ENCODE measurements around the gene RORC.
"Not testable (repeated sequence)": the region's sequence is repeated elsewhere in the genome, so short reads cannot be mapped to it uniquely, and the experiment has no call there.

The RORC gene

DNA sequence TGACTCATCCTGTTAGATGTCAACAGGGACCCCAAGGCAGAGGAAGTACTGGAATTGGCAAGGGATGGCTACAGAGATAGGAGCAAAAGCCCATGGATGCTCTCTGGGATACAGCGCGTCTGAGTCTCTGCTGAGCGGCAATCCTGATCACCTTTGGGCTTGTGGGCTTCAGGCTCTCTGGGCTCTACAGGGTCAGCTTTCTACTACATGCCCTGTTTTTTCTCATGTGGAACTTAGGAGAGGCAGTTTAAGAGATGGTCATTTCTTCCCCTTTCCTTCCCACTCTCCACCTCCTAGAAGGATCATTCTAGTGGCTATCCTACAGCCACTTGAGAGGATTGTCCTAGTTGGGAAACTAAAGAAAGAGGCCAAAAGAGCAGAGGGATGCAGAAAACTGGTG lies 27.7 kb downstream of the RORC start:
- DNase-seq, result no peak

DNA sequence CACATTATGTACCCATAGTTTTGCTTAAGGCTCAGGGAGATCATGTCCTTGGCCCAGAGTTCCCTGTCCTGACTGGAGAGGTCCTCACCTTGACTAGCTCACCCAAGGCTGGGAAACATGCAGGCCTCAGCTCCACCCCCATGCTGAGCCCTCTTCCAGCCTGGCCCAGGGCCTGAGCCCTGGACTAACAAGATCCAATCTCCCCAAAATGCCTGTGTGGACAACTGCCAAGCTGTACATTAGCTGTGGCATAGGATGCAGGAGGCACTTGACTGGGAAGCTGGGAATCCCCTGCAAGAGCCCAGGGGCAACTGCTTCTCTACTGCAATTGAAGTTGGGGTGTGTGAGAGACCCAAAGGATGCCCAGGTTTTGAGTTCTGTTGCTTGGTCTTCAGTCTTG lies 28.4 kb downstream of the RORC start:
- no peak for DNase-seq

DNA sequence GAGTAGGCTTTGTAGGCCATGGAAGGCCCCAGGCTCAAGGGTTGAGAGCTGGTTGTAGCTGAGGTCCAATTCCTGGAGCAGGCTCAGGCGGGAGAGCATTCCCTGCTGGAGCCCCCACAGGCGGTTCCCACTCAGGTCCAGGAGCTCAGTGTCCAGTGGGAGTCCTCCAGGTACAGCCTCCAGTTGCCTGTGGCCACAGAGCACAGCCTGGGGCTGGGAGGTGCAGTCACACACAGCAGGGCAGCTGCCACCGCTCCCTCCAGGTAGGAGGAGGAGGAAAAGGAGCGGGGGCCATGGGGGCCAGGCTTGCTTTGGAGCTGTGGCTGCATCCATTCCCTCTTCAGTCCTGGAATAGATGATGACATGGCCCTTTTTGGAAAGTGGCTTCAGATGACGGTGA lies 29.2 kb downstream of the RORC start:
- DNase-seq, result no peak

DNA sequence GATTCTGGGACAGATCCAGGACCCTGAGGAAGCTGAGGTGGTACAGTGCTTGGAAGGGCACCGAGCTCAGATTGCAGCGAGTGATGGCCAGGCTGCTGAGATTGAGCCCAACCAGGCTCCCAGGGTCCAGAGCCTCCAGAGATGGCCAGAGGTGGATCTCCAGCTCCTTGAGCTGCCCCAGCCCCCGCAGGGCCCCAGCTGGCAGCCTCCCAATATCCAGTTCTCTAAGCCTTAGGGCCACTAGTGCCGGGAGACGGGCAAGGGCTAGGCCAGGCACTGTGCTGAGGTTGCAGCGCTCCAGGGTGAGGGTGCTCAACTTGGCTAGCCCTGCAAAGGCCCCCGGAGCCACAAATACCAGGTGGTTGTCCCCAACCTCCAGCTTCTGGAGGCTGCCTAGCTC lies 29.8 kb downstream of the RORC start:
- no peak for DNase-seq

DNA sequence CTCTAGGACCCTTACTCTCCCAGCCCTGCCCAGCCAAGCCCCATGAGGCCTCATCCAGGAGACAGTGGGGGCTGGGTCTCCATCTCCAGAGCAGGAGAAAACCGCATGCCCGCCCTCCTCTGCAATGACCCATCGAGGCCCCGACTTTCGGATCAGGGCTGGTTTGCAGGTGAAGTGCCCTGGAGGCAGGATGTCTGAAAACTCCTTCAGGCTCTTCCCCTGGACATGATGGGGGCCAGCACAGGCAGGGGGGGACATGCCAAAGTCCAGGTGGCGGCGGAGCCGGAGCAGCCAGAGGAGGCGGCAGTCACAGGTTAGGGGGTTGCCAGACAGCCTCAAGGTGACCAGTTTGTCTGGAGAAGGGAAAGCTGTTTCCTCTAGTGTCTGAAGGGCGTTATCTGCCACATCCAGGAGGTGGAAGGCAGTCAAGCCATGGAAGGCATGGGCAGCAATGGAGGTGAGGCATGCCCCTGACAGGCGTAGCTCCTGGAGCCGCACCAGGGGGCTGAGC lies 30.2 kb downstream of the RORC start:
- DNase-seq, result no peak

DNA sequence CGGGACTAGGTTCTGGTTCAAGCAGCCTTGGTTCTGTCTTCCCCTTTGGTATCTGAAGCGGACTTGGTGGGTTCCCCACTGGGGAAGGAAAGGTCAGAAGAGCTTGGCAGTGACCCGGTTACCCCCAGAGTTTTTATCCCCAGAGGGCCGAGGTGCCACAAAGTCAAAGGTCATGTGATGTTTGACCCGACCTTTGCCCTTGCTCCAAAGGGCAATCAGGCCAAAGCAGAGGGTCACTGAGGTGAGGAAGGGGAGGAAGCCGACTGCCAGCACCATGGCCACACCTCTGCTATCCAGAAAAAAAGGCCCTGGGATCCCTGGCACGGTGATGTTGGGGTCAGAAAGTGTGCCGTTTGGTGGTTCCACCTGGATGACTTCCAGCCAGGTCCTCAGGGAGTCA lies 30.8 kb downstream of the RORC start:
- DNase-seq, result no peak

DNA sequence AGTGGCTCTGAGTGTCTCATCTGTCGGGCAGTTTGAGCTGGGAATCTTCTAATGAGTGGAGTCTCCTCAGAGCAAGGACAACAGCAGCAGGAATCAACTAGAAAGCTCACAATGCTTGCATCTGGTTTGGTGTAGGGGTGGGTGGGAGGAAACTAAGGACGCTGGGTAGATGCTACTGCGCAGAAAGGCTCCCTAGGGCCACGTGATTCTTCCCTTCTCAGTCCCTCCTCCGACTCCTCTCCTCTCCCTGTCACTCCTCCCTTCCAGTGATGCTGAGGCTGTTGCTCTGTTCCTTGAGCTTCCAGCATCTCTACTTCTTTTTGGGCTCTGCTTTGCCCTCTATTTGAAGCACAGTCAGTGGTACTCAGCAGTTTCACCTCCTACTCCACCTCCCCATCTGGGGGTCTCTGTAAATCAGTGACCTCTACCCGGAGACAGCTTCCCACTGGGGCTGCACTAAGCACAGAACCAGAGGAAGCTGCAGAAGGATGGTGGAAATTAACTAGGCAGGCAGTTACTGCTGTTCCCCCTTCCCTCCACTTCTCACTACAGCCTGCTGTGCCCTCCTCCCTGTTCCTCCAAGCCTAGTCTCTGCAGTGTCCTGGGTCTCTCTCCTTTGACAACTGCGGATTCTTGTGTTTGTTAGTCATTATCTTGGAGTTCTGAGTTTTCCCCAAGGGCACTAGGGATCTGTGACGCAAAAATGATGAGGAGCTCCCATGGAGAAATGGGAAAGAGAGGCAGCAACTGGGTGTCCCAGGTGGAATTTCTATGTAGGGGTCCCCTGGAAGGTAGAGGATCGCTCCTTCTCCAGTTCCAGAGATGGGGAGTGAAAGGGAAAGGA lies 32.2 kb downstream of the RORC start:
- DNase-seq, result no peak

DNA sequence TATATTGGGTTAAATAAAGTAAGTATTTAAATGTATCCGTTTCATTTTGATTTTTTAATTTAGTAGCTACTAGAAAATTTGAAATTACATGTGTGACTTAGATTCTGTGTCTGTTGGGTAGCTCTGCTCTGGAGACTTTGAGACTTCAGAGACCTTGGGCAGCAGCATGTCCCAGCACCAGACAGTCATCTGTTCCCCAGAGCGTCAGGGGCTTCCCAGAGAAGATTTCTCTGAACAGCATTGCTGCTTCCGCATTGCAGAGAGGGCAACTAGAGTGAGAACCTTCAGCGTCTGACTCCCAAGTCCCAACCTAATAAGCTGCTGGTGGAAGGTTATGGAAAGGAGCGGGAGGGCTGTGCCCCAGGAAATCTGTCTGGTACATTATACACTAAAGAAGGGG lies 33.0 kb downstream of the RORC start:
- no peak for DNase-seq

DNA sequence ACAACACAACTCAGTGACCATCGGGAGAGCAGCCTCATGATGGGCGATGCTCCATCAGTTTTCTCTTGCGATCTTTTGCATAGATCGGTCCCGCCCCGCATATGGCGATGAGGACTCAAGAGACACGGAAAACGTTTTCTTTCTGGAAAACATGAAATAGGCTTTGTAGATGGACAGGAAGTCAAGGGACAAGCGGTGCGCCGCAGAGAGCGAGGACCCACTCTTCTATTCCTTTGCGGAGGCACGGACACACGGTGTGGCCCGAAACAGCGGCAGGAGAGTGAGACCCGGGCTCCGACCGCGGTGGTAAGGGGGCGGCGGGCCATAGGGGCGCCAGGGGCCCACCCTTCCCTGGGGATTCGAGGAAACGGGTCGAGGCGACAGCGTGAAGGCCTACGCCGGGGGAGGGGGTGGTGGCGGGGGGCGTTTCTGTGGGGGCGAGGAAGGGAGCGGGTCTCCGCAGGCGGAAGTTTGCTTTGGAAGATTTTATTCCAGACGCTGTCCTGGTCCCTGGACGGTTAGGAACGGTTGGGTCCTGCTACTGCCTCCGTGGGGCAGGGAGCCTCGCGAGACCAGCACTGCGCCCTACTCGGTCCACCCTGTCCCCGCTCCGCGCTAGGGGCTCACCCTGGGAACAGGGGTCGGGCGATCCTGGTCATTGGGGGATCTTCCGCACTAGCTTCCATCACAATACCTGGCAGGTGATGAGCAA lies 40.5 kb downstream of the RORC start:
- peak; percentile 46 for DNase-seq

DNA sequence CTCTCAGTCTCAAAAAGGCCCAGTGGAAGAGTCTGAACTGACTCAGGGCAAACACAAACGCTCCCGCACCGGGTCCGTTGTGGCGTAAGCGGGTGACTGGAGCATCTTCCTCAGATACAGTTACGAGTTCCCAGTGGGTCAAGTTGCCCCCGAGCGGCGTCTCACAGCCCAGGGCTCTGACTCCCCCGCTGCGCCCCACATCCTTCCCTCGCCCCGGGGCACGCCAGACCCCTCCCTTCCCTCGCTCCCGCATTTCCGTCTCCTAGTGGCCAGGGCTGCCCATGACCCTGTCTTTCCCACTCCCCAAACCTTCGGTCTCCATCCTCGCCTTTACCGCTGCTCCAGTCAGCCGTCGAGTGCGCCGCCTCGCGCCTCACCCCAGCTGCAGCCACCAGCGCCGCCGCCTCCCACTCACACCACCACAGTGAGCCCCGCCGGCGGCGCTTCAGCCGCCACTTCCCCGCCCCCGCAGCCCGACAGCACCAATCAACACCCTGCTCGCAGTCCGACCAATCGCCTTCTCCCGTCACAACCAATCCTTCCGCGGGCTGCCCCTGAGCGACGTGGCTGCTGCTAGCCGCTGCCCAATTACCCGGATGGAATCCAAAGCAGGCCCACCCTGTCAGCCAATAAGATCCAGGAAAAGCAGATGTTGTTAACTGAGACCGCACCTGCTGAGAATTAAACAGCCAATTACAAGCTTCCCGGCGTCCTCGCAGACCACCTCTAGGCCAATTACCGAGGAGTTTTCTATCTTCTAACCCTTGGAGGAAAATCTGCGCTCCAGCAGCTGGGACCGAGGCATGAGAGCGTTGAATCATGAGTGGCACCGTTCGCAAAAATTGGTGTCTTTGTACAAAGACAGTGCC lies 41.3 kb downstream of the RORC start, which contains the start of gene TDRKH:
Gene TDRKH, minus strand, starts transcription at position 430 of the 869 bp plus-strand sequence. CDS start 7,478 bp downstream, outside the sequence.
- peak; percentile 99 for DNase-seq

DNA sequence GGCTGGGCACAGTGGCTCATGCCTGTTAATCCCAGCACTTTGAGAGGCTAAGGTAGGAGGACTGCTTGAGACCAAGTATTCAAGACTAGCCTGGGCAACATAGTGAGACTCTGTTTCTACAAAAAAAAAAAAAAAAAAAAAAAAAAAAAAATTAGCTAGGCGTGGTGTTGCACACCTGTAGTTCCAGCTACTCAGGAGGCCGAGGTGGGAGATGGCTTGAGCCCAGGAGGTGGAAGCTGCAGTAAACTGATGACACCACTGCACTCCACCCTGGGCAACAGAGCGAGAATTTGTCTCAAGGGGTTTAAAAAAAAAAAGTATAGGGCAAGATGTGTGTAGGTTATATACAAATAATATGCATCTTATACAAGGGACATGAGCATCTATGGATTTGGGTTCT lies 43.9 kb downstream of the RORC start:
- DNase-seq, result no peak

DNA sequence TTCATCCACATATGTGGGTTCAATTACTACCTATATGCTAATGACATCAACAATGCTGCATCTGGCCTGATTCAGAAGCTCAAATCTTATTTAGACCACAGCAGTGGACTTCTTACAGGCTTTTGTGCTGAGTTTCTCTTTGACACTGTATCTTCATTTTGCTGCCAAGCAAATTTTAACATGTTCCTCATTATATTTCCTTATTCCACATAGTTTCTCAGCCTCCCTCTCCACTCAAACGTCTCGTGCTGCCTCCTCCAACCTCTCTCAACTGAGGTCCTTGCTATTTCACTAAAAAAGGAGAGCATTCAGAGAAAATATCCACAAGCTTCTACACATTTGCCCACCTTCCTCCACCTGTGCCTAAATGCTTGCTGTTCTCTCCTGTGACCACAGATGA lies 47.8 kb downstream of the RORC start:
- DNase-seq, result no peak

DNA sequence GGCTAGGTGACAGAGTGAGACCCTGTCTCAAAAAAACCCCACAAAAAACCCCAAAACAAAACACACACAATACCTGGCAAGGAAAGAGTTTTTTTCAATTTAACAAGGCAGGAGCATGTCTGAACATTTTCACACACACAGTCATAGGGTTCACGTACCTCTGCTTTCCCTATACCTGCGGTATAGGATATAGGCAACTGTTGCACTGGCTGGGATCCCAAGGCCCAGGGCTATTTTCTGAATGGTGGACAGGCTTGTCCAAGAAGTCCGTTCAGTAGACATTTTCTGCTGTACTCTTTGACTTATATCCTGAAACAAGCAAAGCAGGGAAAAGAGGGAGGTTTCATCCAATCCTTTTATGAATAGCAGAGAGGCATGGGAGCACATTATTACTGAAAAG lies 48.9 kb downstream of the RORC start:
- DNase-seq, result no peak

DNA sequence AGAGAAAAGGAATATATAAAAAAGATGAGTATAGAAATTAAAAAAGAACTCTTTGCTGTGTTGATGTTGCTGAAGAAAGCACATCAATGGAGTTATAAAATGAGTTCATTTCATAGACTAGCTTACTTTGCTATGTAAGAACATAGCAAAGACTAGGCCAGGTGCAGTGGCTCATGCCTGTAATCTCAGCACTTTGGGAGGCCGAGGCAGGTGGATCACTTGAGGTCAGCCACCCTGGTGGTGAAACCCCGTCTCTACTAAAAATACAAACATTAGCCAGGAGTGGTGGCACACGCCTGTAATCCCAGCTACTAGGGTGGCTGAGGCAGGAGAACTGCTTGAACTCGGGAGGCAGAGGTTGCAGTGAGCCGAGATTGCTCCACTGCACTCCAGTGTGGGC lies 49.6 kb downstream of the RORC start:
- not testable (repeated sequence) for DNase-seq

DNA sequence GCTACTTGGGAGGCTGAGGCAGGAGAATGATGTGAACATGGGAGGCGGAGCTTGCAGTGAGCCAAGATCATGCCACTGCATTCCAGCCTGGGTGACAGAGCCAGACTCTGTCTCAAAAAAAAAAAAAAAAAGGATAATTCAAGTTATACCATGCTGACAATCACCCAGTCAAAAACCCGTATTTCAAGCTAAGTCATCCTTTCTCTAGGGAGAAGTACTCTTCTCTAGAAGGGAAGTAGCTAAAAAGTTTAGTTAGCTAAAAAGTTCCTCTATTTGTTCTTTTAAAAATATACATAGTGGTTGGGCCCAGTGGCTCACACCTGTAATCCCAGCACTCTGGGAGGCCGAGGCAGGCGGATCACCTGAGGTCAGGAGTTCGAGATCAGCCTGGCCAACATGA lies 50.9 kb downstream of the RORC start:
- DNase-seq, result not testable (repeated sequence)

DNA sequence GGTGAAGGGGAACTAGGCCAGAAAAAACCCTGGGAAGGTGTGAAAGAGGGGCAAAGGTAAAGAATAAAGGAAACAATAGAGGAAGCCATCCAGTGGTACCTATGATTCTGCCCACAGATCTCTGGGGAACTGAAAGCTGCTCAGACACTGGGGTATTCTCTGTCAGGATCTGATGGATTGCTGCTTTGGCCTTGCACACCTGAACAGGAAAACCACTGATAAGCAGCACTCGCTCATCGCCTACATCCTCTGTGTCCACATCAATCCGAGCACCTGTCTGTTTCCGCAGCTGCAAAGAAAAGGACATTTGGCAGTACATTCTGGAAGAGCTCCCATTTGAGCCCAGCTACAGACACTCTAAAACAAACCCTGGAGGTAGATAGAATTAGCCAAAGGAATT lies 51.8 kb downstream of the RORC start:
- DNase-seq, result no peak

DNA sequence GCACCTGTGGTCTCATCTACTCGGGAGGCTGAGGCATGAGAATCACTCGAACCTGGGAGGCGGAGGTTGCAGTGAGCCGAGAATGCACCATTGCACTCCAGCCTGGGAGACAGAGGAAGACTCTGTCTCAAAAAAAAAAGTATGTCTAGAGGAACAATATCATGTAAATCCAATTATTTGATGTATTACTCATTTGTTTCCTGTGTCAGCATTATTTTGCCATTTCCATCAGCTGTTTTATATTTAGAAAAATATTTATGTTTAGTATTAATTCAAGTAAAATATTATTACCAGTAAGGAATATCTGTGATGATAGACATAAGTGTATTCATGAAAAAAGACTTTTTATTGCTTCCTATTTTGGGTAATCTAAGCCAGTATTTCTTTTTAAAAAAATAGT lies 54.3 kb downstream of the RORC start:
- no peak for DNase-seq

DNA sequence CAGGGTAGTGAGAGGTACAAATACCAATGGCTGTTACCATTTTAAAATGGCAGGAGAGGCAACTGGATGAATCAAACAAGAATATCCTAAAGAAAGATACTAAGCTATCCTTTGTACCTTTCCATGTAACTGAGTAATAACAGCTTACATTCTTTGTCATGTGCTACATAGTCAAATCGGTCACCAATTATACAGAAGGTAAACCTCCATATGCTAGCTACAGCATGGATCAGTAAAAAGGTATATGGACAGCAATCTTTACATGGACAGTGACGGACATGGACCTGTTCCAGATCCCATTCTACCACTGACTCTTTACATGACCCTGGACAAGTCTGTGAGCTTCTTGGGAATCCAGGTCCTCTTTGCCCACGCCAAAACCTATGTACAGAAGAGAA lies 54.9 kb downstream of the RORC start:
- DNase-seq, result no peak

DNA sequence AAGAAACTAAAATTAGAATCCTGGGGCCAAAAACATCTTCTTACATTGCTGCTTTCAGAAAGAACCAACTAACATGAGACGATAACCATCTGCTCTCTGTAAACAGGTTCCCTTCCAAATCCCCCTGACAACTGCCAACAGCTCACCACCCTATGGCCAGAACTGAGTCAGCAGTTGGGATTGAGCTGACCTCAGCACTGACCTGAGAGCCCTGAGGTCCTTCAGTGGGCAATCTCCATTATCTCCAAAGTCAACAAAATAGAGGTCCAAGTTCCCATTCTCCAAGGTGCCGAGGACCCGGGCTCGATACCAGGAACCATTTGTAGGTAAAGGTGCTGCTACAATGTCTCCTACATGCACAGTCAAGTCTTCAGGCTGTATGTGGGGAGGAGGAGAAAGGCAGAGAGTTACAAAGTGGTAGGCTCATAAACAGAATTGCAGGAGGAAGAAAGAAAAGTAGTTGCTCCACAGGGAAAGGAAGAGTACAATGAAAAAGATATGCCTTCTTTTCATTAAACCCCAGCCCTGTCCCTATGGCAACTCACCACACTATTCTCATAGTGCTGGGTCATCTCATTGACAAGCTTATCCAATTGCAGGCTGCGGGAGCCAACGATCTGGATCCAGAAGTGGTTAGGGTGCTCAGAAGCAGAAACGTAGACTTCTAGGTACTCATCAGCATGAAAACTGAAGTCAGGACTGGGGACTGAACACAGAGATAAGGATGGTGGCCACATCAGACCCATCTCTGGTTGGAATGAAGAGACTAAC lies 55.5 kb downstream of the RORC start:
- peak; percentile 21 for DNase-seq

DNA sequence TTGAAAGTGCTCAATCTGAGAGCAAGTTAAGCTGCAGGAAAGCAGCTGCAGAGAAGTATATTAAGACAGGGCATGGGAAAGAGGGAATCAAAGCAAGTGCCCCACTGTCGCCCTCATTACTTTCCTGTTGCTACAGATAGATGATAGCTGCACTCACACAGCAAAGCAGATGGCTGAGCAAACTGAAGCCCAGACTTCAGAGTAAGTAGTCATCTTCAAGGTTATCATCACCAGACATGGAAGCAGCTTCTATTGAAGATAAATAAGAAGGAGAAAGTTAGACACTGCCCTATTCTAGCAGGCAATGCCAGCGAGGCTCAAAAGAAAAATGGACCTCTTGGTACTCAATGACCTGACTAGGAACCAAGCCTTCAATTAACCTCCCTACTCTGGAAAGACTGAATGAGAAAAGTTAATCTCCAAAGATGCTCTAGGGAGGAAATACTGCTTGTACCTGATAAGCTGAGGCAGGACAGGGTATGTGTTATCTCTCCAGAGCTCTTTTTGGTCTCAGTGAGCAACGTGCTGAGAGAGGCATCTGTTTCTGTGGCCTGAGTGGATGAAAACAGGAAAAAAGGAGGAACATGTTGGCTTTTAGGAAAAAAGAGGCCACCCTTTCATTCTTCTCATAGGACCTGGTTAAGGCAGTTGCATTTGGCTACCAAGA lies 57.2 kb downstream of the RORC start:
- peak; percentile 82 for DNase-seq

DNA sequence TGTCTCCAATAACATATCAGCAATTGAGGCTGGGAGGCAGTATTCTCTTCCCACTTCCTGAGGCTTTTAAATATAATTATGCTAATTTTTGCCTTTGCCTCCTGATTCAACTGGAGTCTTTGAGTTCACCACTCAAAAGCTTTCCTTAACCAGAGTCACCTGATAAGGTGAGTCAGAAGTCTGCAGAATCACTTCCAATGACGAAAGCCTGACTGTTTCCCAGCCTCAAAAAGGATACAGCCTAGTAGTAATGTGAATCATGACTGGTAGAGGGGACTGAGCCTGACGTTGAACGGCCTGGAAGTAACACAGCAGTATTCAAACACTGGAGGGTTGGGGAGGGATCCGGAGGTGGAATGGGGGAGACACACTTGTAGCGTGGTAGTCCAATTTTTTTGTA lies 57.9 kb downstream of the RORC start:
- no peak for DNase-seq

DNA sequence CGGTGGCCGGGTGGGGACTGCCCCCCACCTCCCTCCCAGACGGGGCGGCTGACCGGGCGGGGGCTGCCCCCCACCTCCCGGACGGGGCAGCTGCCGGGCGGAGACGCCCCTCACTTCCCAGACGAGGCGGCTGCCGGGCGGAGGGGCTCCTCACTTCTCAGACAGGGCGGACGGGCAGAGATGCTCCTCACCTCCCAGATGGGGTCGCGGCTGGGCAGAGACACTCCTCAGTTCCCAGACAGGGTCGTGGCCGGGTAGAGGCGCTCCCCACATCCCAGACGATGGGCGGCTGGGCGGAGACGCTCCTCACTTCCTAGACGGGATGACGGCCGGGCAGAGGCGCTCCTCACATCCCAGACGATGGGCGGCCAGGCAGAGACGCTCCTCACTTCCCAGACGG lies 62.3 kb downstream of the RORC start:
- DNase-seq, result not testable (repeated sequence)
